ENCODE measurements around the gene KIAA0753. TPM values are rescaled to one million over a fixed set of nuclear protein-coding genes. Genes with fewer than 3 reads are reported as not detected.

The KIAA0753 gene
- 20.0 TPM for total RNA-seq

- peak; percentile 88 for DNase-seq
Measured at GRCh38 chr17:6640536-6641246, at the start of gene KIAA0753, which contains the start of gene TXNDC17. Gene KIAA0753 (minus strand): TSS chr17:6640711. CDS start chr17:6635103, 5,608 bp downstream. Gene TXNDC17 (plus strand): TSS chr17:6641060. CDS start chr17:6641083, 23 bp downstream.

DNA sequence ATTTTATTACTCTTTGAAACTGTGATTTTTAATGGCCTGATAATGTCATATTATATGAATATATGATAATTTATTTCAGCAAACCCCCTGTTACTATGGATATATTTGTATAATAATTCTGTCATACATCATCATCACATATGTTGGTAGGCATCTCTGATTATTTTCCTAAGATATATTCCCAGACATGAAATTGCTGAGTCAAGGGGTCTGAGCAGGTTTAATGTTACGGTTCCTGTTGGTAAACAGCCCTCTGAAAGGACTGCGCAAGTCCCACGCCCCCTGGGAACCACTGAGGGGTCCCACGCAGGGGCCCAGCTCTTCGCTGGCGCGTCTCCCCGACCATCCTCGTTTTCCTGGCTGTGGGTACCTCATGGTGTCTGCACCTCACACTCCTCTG, 48.4 kb upstream of the KIAA0753 start:
- no peak for DNase-seq

DNA sequence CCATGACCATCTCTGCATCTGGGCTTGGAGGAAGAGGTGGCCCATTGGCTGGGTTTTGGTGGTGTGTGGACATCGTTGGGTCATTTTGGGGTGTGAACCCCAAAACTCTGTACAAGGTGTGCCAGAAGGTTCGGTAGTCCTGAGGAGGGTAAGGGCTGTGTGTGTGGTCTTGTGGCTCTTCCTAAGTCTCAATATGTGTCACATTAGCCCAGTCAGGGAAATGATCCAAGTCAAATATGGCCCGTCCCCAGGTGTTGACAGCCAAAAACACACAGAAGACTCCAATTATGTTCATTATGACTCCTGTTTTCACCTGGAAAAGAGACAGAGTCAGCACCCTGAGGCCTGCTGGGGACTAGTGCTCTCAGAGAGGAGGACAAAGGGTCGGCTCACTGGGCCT, 45.5 kb upstream of the KIAA0753 start:
- DNase-seq, result no peak

DNA sequence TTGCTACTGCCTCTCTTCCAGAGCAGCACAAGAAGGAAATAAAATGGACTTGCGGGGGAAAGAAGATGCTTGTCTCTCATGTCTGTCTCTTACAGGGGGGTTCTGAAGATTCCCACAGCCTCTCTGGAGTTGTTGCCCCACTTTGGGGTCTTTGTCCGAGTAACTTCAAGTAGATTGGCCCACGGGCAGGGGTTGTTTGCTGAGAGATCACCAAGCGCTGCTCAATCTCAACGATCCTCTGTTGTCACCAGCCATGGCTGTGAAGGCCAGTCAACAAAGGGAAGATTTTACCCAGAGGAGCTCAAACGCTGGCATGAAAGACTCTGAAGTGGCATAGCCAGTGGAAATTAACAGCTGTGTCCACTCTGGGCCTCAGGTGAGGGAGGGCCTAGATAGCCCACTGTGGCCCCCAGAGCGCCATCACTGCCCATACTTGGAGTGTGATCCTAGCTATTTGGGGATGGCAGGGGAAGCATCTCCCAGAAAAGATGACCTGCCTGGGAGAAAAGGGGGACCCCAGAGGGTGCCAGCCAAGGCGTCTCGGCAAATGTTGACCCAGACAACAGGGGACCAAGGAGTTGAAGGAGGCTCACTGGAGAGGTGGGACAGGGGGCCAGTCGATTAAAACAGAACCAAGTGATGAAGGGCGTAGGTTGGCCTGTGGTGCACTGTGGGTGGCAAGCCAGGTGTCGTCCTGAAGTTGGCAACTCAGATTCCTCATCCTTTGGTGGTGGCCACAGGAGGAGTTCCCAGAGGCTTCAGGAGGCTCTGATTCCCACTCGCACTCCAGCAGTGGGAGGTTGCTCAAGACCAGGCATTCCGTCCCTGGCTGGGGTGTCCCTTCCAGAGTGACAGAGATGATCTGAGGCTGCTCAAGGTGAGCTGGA, 44.6 kb upstream of the KIAA0753 start:
- DNase-seq, result no peak

DNA sequence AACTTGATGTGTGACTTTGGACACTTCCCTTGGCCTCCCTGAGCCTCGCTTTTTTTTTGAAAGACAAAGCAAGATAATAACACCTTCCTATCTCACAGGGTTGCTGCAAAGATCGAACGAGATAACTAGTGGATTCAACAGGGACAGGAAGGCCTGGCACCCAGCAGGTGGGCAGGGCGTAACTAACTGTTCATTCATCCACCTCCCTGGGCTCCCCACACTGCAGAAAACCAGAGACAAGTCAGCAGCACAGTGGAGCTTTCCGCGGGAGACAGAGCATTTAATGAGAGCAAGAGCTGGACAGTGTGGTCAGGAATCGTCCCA, 43.9 kb upstream of the KIAA0753 start:
- DNase-seq, result no peak

GRCh38 chr17:6683730-6684459, 43.4 kb upstream of the KIAA0753 start:
- DNase-seq, result no peak

DNA sequence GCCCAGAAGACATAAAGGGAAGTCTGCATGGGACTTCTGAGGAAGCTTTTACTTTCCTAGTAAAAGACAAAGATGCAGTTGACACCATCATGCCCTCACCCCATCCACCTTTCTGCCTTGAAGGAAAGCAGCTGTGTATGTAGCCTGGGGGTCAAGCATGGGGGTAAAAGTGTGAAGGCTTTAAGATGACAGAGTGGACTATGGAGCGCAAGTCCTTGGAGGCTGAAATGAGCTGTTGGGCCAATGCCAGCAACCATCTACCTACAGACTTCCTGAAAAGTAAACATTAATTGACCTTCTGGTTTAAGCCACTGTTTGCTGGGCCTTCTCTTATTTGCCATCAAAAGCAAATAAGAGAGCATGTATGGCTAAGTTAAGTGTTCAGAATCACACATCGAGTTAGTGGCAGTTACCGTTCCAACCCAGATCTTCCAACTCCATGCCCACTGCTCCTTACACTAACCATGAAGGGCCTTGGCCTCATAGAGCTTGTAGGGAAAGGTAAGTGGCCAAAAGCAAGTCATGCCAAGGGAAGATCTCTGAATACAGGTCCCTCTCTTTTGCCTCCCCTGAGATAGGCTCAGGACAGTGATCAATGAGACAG, 42.7 kb upstream of the KIAA0753 start:
- DNase-seq, result no peak

GRCh38 chr17:6682339-6682738, 41.8 kb upstream of the KIAA0753 start:
- DNase-seq, result no peak

DNA sequence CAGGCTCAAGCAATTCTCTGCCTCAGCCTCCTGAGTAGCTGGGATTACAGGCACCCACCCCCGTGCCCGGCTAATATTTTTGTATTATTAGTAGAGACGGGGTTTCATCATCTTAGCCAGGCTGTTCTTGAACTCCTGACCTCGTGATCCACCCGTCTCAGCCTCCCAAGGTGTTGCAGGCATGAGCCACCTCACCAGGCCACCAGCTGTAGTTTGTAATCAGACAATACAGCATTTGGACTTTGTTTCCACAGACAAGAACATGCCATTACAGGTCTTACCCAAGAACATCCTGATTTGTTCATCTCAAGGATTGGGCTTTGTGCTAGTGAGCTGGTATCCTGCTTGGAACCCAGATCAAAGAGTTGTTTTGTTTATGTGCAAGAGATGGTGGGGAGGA, 41.2 kb upstream of the KIAA0753 start:
- DNase-seq, result no peak

DNA sequence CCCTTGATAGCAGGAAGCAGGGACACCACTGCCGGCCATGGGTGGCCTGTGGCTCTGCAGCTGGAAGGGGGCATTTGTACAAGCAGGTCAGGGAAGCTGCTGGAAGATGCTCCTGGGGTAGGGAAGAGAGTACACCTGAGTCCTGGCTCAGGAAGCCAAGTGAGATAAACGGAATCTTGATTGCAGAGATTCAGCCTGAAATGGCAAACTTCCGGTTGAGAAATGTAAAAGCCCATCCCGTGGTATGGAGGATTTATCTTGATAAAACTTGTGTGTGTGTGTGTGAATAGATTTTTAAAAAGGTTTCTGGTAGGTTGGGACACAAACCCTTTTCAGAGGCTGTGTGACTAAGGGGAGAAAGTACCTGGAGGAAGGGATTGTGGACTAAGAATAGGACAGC, 40.7 kb upstream of the KIAA0753 start:
- no peak for DNase-seq

DNA sequence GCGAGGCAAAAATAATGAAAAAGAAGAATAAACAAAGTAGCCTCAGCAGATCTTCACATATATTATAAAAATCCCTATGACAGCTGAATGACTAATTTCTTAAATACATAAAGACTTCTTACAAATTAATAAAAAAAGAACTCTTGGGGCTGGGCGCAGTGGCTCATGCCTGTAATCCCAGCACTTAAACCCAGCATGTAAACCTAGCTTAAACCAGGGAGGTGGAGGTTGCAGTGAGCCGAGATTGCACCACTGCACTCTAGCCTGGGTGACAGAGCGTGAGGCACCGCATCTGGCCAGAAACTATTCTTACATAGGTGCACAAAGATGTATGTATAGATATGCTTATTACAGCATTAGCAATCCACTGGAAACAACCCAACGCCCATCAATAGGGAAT, 38.7 kb upstream of the KIAA0753 start:
- no peak for DNase-seq

DNA sequence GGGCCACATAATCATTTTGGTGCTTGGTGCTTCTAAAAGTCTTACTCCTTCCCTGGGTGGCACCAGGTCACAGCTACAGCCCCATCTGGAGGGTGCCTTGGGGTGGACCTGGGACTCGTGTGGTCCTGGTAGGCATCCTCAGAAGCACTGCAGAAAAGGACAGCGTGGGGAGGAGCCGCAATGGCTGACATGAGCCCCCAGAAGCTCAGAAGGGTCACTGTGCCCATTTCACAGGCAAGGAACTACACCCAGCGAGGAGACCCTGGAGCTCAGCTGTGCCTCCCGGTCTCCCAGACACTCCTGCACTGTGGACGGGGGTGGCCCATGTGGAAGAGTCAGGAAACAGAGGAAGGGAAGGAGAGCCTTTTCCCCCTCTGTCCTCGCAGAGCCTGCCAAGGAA, 37.4 kb upstream of the KIAA0753 start:
- DNase-seq, result no peak

DNA sequence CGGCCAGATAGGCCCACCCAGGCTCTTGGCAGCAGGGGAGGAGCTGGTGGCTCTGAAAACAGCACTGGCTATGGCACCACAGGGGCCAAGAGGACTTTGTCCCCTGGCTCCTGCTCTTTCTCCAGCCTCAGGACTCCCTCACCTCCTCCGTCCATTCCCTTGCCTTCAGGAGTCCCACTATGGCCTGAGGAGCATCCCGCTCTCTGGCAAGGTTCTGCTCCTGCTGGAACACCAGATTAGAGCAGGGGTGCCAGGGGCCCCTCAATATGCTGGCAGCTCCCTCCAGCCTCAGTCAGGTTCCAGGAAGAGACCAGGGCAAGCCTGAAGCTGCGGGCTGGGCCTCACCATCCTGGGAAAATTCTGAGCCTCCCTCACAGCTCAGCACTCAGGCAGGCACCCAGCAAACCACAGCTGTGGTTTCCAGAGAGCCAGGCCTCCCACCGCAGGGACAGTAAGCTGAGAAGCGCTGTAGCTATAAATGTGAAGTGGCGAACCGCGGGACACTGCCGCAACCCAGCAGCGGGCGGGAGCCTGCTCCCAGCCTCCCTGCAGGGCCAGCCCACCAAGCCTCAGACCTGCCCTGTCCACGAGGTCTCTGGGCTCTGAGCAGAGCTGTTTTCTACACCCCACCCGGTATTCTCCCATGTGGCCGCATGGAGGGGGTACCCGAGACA, 36.8 kb upstream of the KIAA0753 start:
- DNase-seq, result no peak

DNA sequence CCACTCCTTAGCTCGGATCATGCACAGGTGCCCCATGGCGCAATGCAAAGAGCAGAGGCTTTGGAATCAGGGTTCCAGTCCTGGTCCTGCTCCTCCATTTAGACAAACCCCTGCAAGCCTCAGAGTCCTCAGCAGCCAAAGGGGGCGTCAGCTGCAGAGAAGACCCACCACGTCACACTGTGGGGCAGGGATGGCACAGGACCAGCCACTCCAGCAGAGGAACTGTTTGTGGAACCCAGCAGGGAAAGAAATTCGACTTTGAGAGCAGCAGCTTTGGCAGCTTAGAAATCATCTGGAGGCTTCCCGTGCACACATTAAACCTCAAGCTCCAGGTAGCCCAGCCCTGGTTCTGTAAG, 36.3 kb upstream of the KIAA0753 start:
- DNase-seq, result no peak

- no peak for DNase-seq
Measured at GRCh38 chr17:6675201-6675825, 34.8 kb upstream of the KIAA0753 start.

DNA sequence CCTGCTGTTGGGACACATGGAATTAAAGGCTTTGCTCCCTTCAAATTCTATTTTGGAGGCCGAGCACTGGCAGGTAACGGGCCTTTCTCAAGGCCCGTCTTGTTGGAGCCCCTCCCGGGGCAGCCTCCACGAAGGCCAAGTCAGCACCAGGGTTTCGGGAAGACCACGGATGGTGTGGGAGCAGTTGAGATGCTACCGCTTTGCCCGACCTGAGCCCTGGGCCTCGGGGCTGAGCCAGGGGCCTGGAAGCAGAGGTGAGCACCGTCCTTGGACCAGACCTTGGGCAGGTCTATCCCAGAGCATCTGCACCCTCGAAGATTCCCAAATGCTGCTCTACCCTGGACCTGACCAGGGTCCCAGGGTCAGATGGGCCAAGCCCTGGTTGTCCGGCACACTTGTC, 34.1 kb upstream of the KIAA0753 start:
- no peak for DNase-seq

GRCh38 chr17:6671431-6671830, 30.9 kb upstream of the KIAA0753 start:
- no peak for DNase-seq

DNA sequence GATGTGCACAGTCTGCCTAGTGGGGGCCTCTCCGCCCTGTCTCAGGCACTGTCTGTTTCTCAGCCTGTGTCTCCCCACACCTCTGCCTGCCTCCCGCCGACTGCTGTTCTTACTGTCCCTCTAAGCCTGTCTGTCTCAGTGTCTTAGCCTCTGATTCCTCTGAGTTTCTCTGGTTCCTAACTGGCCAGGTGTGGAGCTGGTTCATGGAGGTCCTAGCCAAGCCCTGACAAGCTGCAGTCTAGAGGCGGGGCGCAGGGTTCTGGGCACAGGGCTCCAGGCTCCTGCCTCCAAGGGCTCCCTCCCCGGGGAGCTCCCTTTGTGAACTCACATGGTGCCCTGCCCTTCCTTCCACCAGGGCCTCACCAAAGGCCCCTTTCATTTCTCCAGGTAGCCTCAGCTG, 30.5 kb upstream of the KIAA0753 start:
- no peak for DNase-seq

- DNase-seq, result no peak
Measured at GRCh38 chr17:6670571-6670970, 30.1 kb upstream of the KIAA0753 start.

DNA sequence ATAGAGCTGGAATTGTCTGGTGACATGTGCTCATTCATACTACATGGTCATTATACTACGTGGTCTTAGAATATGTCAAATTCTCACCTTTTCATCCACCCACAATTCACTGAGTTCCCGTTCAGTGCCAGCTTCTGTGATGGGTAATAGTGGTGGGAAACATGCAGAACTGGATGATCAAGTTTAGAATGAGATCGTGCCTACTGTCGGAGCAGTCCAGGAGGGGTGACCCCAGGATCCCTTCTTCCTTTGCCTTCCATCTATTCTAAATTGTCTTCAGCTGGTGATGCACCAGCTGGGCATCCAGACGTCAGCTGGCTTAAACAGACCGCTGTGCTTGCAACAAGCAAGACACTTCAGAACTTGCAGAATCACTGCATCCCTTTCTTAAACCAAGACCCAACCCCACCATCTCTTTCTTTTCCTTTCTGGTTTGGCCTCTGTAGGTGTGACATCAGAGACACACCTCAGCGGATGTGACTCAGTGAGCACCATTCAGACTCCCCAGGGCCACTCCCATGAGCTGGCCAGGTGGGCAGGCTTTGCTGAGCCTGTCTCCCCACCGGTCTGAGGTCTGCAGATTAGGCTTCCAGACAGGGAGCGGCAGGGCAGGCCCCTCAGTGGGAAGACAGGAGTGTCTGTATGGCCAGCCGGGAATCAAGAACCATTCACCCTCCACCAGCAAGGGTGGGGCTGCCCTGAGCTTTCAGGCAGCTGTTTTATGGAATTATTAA, 29.1 kb upstream of the KIAA0753 start:
- no peak for DNase-seq
